ENCODE data around the gene NAV2. TPM values are rescaled to one million over a fixed set of nuclear protein-coding genes. Genes with fewer than 3 reads are reported as not detected.

The NAV2 gene
- total RNA-seq, 1 experiment from 2014 or later = 46.3 TPM

GRCh38 chr11:20117291-20117690, 404.7 kb downstream of the NAV2 start:
- no peak for TF ChIP-seq CTCF (conservative IDR thresholded peaks at IDR 0.05)
- Histone ChIP-seq H4K91ac (ENCODE audit: insufficient read length, low read depth, low read length) (no peak overlapping the region), H3K18ac (ENCODE audit: insufficient read length, low read depth, low read length) (no peak overlapping the region), H3T11ph (ENCODE audit: low read length) (no peak overlapping the region), H3K23ac (ENCODE audit: insufficient read length, low read depth, low read length) (no peak overlapping the region), H2AFZ (ENCODE audit: low read length) (no peak overlapping the region), H4K20me1 (ENCODE audit: control insufficient read depth, insufficient read depth, insufficient read length) (no peaks in the 10 kb centered on the region), H4K5ac (ENCODE audit: insufficient read length, low read depth, low read length) (no peak overlapping the region), H3K79me1 (ENCODE audit: insufficient read depth, low read depth, low read length, poor library complexity, severe bottlenecking) (no peaks in the 10 kb centered on the region), H4K8ac (replicated peaks; ENCODE audit: insufficient read length, low read depth, low read length) (no peak overlapping the region), H2BK120ac (ENCODE audit: low read depth, low read length, poor library complexity, severe bottlenecking) (no peak overlapping the region), H3K4me1 (ENCODE audit: insufficient read depth, low read length) (no peaks in the 10 kb centered on the region), H3K4ac (ENCODE audit: low read depth, low read length) (no peak overlapping the region), H3K27me3 (ENCODE audit: insufficient read depth, low read length) (no peaks in the 10 kb centered on the region), H3K23me2 (ENCODE audit: insufficient read length, low read depth, low read length, poor library complexity, severe bottlenecking) (no peaks in the 10 kb centered on the region), H2BK20ac (ENCODE audit: low read depth, low read length, poor library complexity, severe bottlenecking) (no peak overlapping the region), H2AK5ac (ENCODE audit: insufficient read length, low read length) (no peak overlapping the region), H3K4me2 (ENCODE audit: insufficient read depth, insufficient read length, low read length) (no peak overlapping the region), H3K14ac (ENCODE audit: insufficient read depth, low read length) (no peak overlapping the region), H3K9me3 (ENCODE audit: control insufficient read depth, low read depth, low read length) (no peaks in the 10 kb centered on the region), H3K27ac (ENCODE audit: insufficient read length, low read depth, low read length) (no peak overlapping the region), H3K56ac (ENCODE audit: insufficient read length, low read depth, low read length) (no peak overlapping the region), H3K79me2 (ENCODE audit: insufficient read depth, low read length) (no peaks in the 10 kb centered on the region), H2BK12ac (ENCODE audit: insufficient read length, low read depth, low read length) (no peak overlapping the region), H2BK15ac (ENCODE audit: low read depth, low read length) (no peak overlapping the region), H3K9ac (ENCODE audit: extremely low read depth, insufficient read length, low read length) (no peak overlapping the region), H2BK5ac (ENCODE audit: insufficient read length, low read length) (no peak overlapping the region)
- no CpG with 5 or more reads among the region's 5 CpGs for WGBS (ENCODE audit: extremely low coverage, insufficient read length, low lambda C conversion rate)
- Mint-ChIP-seq H3K4me1 (peaks cover 0 to 2% of the 10 kb centered on the region in 2 experiments; a peak in 2 of 4 replicates), H3K27ac (no peak overlapping the region), H3K36me3 (ENCODE audit: insufficient read depth in 1 of 3, low read depth in 3 of 3) (peaks cover 35 to 59% (median 52%) of the 10 kb centered on the region in 3 experiments; a peak in 6 of 7 replicates), H3K4me3 (no peak overlapping the region), H3K9me3 (no peaks in the 10 kb centered on the region), H3K27me3 (ENCODE audit: low read depth) (no peaks in the 10 kb centered on the region)
- no peak for DNase-seq
